OCI-LY1 (cell line): ENCODE results near the gene FAM180A.

Experiments
- CTCF ChIP-seq: fragments of 200-600 bp; sonication (generic), shearing (Covaris generic); IDR thresholded peaks from 2 replicates; pipeline ENCODE4 v1.5.1; 2017; ENCODE audit warnings: mild to moderate bottlenecking, antibody characterized with exemption, low read length, moderate library complexity, mixed read lengths
- EZH2 ChIP-seq: fragments of 200-600 bp; sonication (generic), shearing (Covaris generic); IDR thresholded peaks from 2 replicates; pipeline ENCODE4 v1.8.0; 2017; ENCODE audit warnings: borderline replicate concordance, mixed run types, mild to moderate bottlenecking, antibody characterized with exemption, low read length, moderate library complexity, mixed read lengths

GRCh38 chr7:135681762-135682161, 66.9 kb downstream of the FAM180A start:
- TF ChIP-seq CTCF (no peak), EZH2 (no peak)
